ENCODE measurements around the gene GEMIN5. TPM values are rescaled to one million over a fixed set of nuclear protein-coding genes. Genes with fewer than 3 reads are reported as not detected.

GEMIN5 gene
- total and polyA plus RNA-seq, 2 experiments from 2014 or later: 18.3 to 46.7 TPM

- no peak for TF ChIP-seq ZNF462 (CRISPR knock-in tag; IDR thresholded peaks at IDR 0.05)
Measured at GRCh38 chr5:154844809-154845208, 93.2 kb downstream of the GEMIN5 start (continued).

- no peaks in the 10 kb centered on the region for H3K4me1 Mint-ChIP-seq
- Histone ChIP-seq H3F3A (replicated peaks; ENCODE audit: low read depth) (no peaks in the 10 kb centered on the region), H3K36me3 (ENCODE audit: insufficient read depth) (no peaks in the 10 kb centered on the region), H3K4me3 (no peak overlapping the region), H3K9me2 (ENCODE audit: insufficient read depth) (no peaks in the 10 kb centered on the region), H3K79me2 (replicated peaks; ENCODE audit: insufficient read depth) (no peaks in the 10 kb centered on the region), H3K4me2 (no peak overlapping the region), H2AFZ (no peak overlapping the region), H3K4me1 (ENCODE audit: insufficient read depth) (no peaks in the 10 kb centered on the region), H3K27me3 (ENCODE audit: insufficient read depth) (no peaks in the 10 kb centered on the region), H3K27ac (ENCODE audit: low read depth) (no peak overlapping the region), H4K20me1 (replicated peaks; ENCODE audit: insufficient read depth) (no peaks in the 10 kb centered on the region)
- H3K27ac Mint-ChIP-seq: no peak overlapping the region
- H3K27me3 Mint-ChIP-seq (ENCODE audit: insufficient read depth, low read depth, poor library complexity): peaks cover 2% of the 10 kb centered on the region
- H3K9me3 Mint-ChIP-seq: no peaks in the 10 kb centered on the region
- H3K4me3 Mint-ChIP-seq: no peak overlapping the region
- DNase-seq (ENCODE audit: low spot score) (no peak), ATAC-seq (no peak)
- H3K36me3 Mint-ChIP-seq (ENCODE audit: low read depth): no peaks in the 10 kb centered on the region
- TF ChIP-seq ZNF462 (CRISPR knock-in tag; IDR thresholded peaks at IDR 0.05) (no peak), JUNB (IDR thresholded peaks at IDR 0.05; ENCODE audit: unreplicated experiment) (no peak), REST (IDR thresholded peaks at IDR 0.05; ENCODE audit: unreplicated experiment) (no peak), EZH2 (IDR thresholded peaks at IDR 0.05; ENCODE audit: low read depth, unreplicated experiment) (no peak)
Measured at GRCh38 chr5:154842689-154843530, 95.1 kb downstream of the GEMIN5 start.

Measured in GM23338 (cell line).